ENCODE results near the gene DPAGT1.
"Not testable (repeated sequence)": the region's sequence is repeated elsewhere in the genome, so short reads cannot be mapped to it uniquely, and the experiment has no call there.

DNA sequence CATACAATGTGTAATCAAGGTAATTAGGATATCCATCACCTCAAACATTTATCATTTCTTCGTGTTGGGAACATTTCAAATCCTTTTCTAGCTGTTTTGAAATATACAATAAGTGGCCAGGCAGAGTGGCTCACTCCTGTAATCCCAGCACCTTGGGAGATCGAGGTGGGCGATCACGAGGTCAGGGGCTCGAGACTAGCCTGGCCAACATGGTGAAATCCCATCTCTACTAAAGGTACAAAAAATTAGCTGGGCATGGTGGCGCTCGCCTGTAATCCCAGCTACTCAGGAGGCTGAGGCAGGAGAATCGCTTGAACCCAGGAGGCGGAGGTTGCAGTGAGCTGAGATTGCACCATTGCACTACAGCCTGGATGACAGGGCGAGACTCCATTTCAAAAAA, 37.6 kb upstream of the DPAGT1 start:
- TF ChIP-seq, protein P1, sequence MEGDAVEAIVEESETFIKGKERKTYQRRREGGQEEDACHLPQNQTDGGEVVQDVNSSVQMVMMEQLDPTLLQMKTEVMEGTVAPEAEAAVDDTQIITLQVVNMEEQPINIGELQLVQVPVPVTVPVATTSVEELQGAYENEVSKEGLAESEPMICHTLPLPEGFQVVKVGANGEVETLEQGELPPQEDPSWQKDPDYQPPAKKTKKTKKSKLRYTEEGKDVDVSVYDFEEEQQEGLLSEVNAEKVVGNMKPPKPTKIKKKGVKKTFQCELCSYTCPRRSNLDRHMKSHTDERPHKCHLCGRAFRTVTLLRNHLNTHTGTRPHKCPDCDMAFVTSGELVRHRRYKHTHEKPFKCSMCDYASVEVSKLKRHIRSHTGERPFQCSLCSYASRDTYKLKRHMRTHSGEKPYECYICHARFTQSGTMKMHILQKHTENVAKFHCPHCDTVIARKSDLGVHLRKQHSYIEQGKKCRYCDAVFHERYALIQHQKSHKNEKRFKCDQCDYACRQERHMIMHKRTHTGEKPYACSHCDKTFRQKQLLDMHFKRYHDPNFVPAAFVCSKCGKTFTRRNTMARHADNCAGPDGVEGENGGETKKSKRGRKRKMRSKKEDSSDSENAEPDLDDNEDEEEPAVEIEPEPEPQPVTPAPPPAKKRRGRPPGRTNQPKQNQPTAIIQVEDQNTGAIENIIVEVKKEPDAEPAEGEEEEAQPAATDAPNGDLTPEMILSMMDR (IDR thresholded peaks at IDR 0.05), result not testable (repeated sequence)
- not testable (repeated sequence) for TF ChIP-seq POLR2A (IDR thresholded peaks at IDR 0.05)
